ENCODE measurements around the gene JAZF1.
A peak's percentile ranks its signal among the peaks of the same experiment; 100 is the strongest.
"Not testable (repeated sequence)": the region's sequence is repeated elsewhere in the genome, so short reads cannot be mapped to it uniquely, and the experiment has no call there.

The JAZF1 gene

DNA sequence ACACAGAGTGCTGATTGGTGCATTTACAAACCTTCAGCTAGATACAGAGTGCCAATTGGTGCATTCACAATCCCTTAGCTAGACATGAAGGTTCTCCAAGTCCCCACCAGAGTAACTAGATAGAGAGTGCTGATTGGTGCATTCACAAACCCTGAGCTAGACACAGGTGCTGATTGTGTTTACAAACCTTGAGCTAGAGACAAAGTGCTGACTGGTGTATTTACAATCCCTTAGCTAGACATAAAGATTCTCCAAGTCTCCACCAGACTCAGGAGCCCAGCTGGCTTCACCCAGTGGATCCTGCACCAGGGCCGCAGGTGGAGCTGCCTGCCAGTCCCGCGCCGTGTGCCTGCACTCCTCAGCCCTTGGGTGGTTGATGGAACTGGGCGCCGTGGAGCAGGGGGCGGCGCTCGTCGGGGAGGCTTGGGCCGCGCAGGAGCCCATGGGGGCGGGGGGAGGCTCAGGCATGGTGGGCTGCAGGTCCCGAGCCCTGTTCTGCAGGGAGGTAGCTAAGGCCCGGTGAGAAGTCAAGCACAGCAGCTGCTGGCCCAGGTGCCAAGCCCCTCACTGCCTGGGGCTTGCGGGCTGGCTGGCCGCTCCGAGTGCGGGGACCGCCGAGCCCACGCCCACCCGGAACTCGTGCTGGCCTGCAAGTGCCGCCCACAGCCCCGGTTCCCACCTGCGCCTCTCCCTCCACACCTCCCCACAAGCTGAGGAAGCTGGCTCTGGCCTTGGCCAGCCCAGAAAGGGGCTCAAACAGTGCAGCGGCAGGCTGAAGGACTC is 323.7 kb downstream of the JAZF1 start:
- not testable (repeated sequence) for DNase-seq

DNA sequence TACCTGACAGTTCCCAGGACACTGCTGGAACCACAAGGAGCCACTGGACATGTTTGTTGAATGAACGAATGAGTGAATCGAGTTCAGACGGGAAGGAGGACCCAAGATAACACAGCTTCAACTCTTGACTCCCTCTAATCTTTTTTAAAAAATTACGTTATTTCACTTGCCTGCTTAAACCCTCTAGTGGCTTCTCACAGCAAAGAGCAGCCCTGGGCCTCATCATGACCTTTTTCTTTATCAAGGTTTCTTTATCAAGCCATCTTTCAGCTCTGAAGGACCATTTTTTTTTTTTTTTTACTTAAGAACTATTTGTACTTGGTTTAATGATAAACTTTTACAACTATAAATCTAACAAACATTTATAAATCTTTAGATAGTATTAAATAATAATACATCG is 330.1 kb downstream of the JAZF1 start:
- no peak for DNase-seq

DNA sequence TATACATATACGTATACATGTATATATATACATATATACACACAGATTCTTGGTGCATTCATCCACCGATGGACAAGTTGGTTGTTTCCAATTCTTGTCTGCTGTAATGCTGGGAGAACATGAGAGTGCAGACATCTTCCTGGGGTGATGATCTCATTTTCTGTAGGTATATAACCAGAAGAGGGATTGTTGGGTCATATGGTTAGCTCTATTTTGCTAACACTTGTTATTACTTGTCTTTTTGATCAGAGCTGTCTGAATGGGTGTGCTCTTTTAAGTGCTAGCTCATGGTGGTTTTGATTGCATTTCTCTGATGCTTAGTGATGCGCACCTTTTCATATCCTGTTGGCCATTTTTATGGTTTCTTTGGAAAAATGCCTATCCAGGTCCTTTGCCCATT is 334.2 kb downstream of the JAZF1 start:
- no peak for DNase-seq

DNA sequence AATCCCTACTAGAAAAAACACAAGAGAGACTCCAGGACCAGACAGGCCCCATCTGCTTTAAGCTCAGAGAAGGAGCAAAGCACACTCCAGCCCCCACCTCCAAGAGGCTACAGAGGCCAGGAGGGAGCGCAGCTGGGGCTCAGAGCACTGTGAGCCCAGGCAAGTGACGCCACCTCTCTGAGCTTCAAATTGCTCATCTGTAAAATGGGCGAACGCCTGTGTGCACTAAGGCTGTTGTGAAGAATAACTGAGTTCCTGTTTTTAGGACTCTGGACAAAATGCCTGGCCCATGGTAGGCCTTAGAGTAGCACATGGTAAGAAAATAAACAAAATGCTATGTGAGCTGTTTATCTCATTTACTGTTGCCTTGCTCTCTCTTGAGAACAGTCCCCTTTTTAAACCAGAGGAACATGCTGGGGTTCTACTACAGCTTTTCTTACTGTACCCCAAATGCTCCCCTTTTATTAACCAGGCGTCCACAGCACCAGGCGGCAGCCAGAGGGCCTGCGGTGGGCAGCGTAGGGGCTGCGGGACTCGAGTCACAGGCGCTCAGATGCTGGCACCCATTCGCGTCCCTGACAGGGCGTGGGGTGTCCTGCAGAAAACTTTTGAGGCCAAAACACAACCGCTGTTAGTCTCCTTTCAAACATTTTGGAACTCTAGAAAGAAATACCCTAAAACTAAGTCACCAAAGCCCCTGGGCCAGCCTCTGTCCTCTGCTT is 336.9 kb downstream of the JAZF1 start:
- no peak for DNase-seq

DNA sequence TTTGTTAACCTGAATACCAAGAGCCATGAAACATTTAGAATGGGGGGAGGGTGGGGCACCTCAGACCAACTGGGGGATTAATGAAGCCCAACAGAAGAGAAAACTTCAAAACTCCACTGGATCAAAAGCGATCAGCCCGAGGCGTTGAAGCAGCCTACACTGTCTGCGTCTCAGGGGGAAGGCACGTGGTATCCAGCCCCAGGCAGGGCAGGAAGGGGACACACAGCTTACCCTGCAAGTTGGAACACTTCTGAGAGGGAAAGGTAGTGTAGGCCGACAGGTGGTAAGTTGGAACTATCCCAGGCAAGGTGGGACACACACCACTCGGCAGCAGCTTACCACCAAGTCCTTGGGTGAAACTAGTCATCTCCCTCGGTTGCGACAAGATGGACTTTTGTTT is 337.7 kb downstream of the JAZF1 start:
- DNase-seq, result no peak

DNA sequence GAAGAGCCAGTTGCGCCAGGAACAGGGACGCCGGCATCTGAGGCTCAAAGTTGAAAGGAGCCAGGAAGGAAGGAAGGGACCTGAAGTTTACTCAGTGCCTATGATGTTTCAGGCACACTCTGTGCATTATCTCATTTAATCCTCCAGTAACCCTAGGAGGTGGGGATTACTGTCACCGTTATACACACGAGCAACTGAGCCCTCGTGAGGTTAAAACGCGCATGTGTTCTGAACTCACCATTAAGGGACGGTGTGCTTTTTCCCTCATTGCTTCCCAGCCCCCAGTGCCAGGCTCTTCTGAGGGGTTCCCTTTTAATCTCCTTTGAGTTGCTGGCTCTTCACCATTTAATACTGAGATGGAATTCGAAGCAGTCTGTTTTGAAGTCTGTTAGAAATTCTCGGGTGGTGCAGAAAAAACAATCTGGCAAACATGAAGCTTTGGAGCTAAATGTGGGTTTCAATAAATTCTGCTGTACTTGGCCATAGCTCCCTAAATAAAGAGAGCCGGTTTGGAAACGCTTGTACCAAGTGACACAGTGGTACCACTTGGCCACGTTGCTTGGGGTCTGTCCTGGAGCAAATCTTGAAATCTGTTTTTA is 338.4 kb downstream of the JAZF1 start:
- DNase-seq, result no peak

DNA sequence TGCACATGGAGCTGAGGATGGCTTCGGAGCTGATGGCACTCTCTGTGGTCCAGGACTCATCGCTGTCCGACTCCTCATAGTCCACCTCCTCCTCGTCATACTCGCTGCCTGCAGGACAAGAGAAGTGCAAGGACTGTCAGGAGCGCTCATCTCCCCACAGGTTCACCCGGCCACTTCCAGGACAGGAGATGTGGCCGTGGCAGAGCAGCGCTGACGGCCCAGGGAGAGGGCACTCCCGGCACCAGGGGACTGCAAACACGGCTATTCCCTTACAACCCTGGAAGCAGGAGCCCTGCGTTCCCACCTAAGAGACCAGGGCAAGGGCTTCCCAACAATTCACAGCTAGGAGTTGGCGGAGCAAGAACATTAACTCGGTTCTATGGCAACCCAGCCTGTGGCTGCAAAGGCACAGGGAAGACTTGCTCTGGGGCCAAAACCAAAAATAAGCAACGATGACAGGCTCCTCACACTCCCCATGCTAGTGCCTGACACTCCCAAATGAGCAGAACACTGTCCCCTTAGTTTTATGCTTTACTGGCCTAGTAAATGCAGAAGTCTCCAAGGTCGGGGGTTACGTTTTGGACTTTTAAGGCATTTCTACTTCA is 339.7 kb downstream of the JAZF1 start:
- DNase-seq, result no peak

DNA sequence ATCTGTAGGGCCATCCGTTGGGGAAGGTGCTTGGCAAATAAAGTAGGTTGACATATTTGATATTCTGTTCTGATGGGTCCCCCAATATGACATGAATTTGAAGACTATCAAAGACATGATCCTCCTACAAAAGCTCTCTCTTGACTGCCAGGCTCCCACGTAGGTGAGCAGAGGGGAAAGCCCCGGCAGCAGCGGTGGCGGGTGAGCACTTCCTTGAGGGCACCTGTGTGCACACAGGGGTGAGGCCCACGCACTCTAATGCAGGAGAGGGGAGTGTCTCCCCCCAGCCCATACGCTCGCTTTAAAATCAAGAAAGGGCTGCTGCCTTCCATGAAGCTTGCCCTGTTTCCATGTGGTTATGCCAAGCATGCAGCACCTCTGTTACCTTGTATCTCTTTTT is 340.3 kb downstream of the JAZF1 start:
- DNase-seq, result peak; percentile 41

DNA sequence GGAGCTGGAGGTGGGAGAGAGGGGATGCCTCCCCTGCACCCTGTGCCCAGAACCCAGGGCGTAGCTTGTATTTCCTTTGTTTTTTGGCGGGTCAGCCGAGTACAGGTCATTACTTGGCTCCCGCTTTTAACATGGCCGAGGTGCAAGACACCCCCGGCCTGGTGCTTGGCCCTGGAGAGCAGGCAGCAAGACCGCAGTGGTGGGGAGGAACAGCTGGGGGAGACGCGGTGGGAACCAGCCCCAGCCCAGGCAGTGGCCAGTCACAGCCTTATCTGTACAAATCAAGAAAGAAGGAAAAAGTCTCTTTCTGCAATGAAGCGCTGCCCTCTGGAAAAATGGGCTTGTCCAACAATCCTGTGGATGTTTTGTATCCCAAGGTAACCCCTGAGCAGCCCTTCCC is 341.5 kb downstream of the JAZF1 start:
- no peak for DNase-seq

DNA sequence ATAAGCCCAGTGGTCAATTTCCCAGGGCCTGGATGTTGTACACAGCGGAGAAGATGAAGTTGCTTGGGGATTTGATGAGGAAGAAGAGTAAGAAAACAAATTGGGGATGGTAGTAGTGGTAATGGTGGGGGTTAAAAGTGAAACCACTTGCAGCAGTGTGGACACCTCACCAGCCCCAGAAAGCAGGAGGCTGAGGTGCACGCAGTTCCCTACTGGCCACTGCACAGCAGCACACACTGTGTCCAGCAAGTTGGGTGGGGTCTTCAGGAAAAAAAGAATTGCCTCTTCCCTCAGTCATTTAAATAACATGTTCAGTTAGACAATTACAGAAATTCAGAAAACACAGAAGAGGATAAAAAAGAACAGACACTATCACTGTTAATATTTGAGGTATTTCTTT is 344.1 kb downstream of the JAZF1 start:
- no peak for DNase-seq

DNA sequence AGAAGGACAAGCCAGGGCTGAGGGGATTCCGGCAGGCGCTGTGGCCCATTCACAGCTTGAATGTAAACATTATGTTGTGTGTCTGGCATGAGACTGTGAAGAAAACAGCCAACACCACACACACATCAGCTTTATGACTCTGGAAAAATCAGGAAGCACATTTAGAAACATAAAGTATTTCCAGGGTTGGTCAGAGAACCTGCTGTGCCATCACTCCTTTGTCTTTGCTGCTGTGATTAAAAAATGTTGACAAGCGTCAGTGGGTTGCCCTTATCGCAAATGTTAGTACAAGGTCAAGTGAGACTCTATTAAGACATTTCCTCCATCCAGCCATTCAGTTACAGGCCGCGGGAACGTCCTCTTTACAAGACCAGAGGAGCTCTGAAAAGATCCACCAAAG is 345.2 kb downstream of the JAZF1 start:
- no peak for DNase-seq

DNA sequence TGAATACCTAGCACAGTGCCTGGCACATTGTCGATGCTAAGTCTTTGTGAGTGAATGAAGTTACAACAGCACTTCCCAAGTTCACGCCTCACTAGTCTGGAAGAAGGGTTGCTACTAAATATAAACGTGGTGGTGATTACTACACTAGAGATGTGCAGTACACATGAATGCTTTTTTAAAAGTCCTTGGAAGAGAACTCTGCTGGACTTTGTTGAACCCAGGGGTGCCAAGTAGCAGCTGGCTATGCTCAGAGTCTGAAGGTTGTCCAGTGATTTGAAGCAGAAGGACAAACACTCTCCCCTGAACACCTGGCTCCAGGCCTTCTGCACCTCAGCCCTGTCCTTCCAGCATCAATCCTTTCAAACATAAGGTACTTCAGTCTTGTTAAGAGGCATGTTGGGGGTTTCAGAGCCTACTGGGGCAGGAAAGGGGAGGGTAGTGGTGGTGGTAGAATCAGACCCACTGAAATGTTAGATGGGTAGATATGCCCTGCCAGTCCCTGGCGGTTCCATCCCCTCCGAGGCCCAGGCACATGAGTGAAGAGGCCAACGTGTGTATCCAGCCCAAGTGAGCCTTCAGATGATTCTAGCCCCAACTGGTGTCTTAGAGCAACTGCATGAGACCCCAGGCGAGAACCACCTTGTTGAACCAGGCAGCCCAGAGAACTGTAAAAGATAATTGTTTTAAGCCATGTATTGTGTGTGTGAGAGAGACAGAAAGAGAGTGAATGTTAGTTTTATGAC is 346.2 kb downstream of the JAZF1 start:
- no peak for DNase-seq

DNA sequence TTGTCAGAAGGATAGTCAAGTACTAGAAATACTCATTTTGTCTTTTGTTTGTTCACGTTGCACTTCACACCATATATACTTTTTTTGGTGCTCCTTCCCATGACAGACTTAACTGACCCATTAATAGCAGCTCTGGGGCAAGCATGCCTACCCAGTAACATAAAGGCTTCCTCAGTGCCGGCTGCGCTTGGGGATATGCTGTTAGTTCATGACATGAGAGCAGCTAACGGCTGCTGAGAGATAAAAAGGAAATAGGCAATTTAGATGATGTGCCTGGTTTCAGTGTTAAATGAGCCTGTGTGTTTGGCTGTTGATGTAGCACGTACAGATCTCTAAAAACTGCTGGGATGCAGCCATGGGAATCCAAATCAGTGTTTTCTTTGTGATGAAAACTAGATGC is 354.2 kb downstream of the JAZF1 start:
- DNase-seq, result no peak

DNA sequence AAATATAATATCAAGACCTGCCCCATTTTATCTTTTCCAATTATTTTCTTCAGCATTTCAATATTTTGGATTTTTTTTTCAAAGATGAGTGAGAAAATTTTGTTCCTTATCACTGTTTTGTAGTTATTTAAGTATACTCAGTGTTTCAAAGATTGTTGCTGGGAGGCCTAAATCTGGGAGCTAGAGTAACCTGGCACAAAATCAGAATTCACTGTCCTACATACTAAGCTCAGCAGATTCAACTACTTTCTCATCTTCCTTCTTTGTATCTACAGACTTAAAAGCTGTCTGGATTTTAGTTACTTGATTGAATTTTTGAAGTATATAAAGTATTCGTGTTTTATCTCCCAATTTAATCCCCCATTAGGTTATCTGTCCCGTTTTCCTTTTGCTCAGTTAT is 354.7 kb downstream of the JAZF1 start:
- no peak for DNase-seq

DNA sequence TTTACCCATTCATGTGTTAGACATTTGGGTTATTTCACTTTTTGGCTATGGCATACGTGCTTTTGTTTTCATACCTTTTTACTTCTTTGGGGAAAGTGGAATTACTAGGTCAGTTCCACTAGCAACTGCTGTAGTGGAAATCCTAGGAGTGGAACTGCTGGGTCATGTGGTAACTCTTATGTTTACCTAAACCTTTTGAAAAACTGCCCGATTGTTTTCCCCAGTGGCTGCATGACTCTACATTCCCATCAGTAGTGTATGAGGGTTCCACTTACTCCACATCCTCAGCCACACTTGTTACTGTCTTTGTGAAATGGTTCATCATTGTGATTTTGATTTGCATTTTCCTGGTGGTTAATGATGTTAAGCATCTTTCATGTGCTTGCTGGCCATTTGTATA is 358.4 kb downstream of the JAZF1 start:
- no peak for DNase-seq

DNA sequence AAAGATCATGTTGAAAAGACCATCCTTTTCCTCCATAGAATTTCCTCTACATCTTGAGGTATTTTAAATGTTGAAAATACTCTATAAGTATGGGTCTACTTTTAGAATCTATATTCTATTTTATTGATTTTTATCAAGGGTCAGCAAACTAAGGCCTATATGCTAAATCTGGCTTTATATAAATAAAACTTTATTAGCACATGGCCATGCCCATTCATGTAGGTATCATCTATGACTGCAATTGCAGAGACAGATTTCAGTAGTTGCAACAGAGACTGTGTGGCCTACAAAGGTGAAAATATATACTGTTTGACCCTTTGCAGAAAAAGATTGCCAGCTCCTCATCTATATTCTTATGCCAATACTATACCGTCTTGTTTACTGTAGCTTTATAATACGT is 367.9 kb downstream of the JAZF1 start:
- DNase-seq, result no peak

DNA sequence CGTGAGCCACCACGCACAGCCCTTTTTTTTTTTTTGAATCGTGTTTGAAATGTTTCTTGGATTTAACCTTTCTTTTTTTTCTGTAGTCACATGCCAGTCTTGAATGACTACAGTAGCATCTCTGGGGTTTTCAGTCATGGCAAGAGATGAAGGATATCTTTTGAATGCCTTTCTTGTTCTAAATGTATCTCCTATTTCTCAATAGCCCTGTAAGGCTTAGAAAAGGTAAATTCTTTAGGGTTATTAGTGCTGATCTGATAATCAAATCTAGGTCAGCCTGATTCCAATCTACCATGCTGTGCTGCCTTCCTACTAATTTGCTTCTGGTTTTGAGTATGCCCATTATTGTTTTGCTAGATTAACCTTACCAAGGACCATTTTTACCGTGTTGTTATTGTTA is 370.4 kb downstream of the JAZF1 start:
- DNase-seq, result no peak

DNA sequence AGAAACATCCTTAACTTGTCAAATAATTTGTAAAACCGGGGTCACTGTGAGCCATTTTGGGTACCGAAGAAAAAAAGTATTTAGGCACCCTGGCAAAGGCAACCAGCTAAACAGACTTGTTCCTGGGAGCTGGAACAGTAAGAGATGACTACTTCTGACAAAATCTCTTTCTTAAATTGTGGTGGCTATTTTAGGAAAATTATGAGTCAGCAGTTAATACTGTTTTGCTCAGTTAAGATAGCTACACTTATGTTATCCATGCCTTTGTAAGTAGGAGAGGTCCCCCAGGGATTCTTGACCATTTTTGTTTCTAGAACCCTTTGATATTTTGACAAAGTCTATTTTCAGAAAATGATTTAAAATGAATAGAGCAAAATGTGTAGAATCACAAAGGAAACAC is 372.0 kb downstream of the JAZF1 start:
- DNase-seq, result no peak

DNA sequence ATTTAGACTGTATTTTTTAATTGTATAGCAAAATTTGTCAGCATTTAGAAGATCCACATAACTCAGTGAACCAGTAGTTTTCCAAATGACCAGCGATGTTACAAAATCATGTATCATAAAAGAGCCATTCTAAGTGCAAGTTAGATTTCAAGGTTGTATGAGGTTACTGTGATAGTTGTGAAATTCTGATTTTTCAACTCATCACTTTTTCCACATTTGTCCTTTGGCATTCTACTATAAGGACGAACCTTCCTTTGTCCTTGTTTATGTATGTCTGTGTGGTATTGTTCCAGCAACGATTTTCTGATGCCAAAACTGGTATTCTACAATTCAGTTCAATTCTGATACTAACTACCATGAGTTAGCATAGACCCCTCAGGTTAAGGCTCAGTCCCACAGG is 376.5 kb downstream of the JAZF1 start:
- no peak for DNase-seq

DNA sequence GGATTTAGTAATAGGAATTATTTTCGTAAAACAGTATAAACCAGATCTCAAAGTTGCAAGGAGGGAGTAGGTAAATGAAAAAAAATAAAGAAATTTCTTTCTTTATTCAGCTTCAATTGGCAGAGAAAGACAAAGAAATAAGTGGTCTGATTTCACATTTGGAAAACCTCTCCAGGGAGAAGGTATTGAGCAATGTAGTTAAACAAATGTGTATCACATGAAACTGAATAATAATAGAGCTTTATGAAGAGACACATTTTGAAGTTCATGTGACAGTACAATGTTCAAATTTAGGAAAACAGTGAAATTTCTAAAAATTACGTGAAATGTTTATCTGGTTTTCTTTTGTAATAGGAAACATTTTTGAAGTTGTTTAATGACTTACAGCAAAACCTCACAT is 377.6 kb downstream of the JAZF1 start:
- no peak for DNase-seq

DNA sequence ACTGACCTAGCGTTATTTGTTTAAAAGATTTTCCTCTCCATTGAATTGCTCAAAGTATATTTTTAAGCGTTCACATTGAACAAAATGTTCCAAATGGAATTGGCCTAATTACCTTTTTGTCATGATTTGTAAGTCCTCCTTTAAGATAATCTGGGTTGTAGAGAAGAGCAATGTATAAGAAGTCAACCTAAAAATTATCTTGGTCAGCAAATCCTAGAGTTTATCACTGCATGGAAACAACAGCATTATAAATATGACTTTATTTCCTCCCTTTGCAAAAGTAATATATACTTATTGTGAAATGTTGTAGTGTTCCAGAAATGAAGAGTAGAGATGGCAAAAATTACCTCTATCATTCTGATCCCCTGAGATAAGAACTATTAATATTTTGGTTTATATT is 381.4 kb downstream of the JAZF1 start:
- no peak for DNase-seq

DNA sequence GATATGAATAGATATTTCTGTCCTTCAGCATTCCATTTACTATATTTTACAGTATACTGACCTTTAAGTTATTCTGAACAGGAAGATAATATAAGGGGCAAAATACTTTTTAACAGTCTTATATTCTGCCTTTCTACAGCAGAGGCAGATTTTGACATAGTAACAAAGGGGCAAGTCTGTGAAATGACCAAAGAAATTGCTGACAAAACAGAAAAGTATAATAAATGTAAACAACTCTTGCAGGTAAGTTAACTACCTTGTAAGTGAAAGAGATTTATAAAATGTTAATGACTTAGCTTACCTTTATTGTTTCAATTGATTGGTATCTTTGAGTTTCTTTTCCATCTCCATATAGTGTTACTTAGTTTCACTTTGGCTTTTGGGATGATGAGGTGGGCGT is 384.6 kb downstream of the JAZF1 start:
- DNase-seq, result no peak

DNA sequence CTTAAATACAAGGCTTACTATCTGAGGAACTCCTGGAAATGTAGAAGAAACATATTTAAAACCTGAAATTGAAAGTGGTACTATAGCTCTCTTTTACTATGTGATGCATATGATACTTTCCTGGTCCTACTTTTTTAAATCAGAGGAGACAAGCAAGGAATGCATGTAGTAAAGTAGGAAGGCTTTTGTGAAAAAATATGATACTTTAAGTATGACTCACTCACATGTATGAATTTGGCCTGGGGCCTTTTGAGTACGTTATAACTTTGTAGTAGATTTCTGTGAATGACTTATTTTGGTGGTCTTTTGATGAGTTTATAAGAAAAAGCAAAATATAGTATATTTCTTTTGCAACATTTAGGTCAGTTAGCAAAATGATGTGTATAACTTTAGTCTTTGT is 386.8 kb downstream of the JAZF1 start:
- no peak for DNase-seq

Data from stimulated activated CD4-positive, alpha-beta T cell treated with anti-CD3 and anti-CD28 coated beads, Interleukin-15, amount 100 ng/mL, for 24 hours (primary cell).